HL-60/S4 (cell line): Measurements from ENCODE around the gene JTB.
"Not testable (repeated sequence)": the region's sequence is repeated elsewhere in the genome, so short reads cannot be mapped to it uniquely, and the experiment has no call there.

Experiments used
- in situ Hi-C: fragments of 300-500 bp; cut with MboI; formaldehyde crosslinking; loops from 2 replicates; pipeline ENCODE4 v1.14.3; 2022; ENCODE audit warnings: low sequenced_read_pairs

Gene JTB

GRCh38 chr1:153979091-153979490 lies 1.6 kb upstream of the JTB start:
- in situ Hi-C loops, result not testable (repeated sequence)

DNA sequence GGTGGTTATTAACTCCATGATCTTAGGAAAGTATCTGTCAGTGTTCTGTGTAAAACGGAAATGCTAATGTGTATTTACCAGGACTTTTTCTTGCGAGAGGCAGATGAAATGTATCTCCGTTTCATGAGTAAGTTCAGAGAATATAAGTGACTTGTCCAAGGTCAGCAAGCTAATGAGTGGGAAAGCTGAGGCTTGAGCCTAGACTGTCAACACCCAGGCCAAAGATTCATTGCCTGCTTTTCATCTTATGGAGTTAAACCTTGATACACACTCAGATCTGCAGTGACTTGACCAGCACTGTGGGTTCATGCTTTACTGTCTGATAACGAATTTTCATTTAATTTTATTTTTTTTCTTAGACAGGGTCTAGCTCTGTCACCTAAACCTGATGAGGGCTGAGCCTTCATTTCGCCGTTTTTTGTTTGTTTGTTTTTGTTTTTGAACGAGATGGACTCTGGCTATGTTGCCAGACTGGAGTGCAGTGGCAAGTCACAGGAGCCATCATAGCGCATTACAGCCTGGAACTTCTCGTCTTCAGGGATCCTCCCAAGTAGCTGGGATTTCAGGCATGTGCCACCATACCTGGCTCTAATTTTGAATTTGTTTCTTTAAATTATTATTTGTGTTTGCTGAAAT lies 918 bp upstream of the JTB start:
- in situ Hi-C loops, result no loop called here

- in situ Hi-C loops, result no loop called here
These were observed 640 bp downstream of the JTB start for GRCh38 chr1:153976819-153977249.

- in situ Hi-C loops, result no loop called here
These were observed 3.9 kb downstream of the JTB start for GRCh38 chr1:153973525-153973924.

DNA sequence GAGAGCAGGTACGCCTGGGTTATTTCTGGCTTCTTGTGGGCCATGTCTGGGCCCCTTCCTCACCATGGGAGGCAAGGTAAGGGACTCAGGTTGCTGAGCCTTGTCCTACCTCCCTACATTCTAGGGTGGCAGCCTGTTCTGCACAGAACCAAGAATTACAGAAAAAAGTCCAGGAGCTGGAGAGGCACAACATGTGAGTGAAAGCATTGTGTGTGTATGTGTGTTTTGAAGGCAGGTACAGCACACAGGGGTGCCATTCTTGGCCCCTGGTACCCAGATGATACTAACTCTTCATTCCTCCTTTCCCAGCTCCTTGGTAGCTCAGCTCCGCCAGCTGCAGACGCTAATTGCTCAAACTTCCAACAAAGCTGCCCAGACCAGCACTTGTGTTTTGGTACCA lies 4.4 kb downstream of the JTB start:
- in situ Hi-C loops, result no loop called here

DNA sequence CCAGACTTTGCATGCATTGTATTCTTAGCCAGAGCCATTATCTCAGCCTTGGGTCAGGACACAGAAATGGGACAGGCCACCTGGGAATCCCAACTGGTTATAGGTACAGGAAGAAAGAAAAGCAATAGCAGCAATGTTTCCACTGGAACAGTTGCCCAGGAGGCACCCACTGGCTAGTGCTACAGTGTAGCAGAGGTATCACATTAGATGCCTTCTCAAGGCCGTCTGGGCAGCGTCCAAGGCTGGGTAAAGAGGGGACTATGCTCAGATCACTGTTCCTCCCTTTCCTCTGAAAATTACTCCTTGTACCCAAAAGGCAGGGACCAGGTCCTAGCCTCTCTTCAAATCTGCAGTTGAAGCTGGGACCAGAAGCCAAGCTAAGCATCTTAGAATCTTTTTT lies 7.1 kb downstream of the JTB start:
- in situ Hi-C loops, result no loop called here

DNA sequence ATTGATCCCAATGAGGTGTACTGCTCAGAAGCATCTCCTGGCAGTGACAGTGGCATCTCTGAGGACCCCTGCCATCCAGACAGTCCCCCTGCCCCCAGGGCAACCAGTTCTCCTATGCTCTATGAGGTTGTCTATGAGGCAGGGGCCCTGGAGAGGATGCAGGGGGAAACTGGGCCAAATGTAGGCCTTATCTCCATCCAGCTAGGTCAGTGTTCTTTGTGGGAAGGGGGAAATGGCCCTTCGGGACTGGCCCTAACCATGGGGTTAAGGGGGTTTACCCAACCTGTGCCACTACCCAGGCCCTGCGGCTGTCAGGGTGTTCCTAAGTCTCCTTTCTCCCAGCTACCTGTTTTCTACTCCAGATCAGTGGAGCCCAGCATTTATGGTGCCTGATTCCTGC lies 8.5 kb downstream of the JTB start:
- in situ Hi-C loops, result no loop called here

DNA sequence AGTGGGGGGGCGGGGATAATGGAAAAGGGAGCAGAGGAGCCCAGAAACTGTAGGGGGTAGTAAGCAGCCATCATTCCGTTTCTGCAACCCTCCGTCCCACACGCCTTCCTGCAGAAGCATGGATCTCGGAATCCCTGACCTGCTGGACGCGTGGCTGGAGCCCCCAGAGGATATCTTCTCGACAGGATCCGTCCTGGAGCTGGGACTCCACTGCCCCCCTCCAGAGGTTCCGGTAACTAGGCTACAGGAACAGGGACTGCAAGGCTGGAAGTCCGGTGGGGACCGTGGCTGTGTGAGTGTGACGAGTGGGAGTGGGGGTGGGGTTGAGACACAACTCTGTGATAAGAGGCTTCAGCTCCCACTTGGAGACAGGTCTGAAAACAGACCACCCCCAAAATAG lies 9.1 kb downstream of the JTB start:
- in situ Hi-C loops, result no loop called here

- in situ Hi-C loops, result no loop called here
These were observed 9.5 kb downstream of the JTB start for GRCh38 chr1:153968000-153968363.

GRCh38 chr1:153967107-153967999 lies 10.1 kb downstream of the JTB start, which contains the start of gene CREB3L4:
Gene CREB3L4 (plus strand): TSS chr1:153967902. CDS start chr1:153968526, 624 bp downstream.
- in situ Hi-C loops, result no loop called here

DNA sequence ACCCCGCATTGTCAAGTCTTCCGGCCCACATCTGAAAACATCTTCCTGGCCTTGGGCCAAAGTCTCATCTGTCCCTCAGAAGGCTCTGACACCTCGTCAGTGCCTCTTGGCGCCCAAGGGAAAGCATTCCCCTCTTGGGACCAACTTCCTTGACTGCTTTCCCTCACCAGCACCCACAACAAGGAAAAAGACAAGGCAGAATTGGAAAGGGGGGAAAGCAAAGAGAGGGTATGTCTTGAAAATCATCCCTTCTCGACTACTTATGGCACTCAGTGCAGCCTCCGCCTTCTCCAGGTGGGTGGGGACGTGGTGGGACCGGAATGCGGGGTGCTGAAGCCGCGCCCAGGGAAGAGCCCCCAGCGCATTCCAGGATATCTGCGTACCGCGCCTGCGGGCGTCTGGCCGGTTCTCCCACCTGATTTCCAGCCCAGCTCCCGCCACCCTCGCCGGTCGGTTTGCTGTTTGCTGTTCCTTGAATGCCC lies 13.6 kb downstream of the JTB start:
- in situ Hi-C loops, result no loop called here

GRCh38 chr1:153963030-153963849 lies 14.2 kb downstream of the JTB start, which contains the start of gene SLC39A1:
Gene SLC39A1 (minus strand): TSS chr1:153963537. CDS start chr1:153962715, 822 bp downstream.
- in situ Hi-C loops, result no loop called here

- in situ Hi-C loops, result no loop called here
These were observed 15.1 kb downstream of the JTB start for GRCh38 chr1:153962088-153963029.

DNA sequence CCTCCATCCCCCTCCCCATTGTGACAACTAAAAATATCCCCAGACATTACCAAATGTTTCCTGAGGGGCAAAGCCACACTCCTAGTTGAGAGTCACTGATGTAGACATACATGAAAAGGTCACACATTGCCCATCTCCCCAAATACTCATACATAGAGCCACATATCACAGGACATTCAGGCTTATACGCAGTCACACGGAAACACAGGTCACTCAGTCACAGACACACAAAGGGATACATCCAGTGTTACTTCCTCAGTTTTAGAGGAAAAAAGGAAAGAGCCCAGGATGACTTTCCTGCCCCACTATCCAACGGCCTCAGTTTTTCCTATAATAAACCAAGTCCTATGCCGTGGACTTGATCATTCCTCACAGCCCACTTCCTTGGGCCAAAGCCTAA lies 16.1 kb downstream of the JTB start:
- in situ Hi-C loops, result no loop called here

DNA sequence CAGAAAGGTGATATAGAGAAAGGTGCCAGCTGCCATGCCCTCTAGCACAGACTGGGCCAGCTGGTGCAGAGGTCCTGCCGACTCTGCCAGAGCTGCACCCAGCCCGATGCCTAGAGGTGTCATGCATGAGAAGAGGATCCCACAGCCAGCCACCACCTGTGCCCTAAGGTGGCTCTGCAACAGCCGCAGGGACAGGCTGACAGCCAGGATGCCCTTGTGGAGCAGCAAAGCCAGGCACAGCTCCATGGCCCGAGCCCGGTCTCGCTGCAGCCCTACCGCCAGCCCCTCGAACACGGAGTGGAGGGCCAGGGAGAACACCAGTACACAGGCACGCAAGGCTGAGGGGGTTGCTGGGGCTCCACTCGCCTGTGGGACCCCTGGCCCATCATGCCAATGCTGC lies 17.3 kb downstream of the JTB start:
- in situ Hi-C loops, result no loop called here

DNA sequence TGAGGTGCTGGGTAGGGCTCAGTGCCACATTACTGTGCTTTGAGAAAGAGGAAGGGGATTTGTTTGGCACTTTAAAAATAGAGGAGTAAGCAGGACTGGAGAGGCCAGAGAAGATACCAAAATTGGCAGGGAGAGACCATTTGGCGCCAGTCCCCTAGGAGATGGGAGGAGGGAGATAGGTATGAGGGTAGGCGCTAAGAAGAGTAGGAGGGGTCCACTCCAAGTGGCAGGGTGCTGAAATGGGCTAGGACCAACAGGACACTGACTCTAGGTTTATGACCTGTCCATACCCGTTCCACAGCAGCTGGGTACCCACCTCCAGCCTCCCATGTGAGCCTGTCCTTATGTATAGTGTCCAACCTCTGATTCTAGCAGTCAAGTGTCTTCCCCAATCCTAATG lies 18.0 kb downstream of the JTB start:
- in situ Hi-C loops, result no loop called here

DNA sequence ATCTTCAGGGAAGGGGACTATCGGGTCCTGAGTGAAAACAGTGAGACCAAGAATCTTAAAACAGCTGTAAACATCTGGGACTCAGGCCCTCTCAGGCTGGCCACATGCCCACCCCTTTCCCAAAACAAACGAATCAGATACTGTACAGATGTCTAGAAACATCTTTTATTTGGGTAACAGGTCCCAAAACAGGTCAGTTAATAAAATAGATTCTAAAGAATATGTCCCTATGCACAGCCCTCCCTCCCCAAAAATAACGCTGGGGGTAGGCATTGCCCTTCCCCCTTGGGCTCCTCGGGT lies 18.6 kb downstream of the JTB start:
- in situ Hi-C loops, result no loop called here

GRCh38 chr1:153958111-153958960 lies 19.1 kb downstream of the JTB start, which contains the start of gene CRTC2:
Gene CRTC2 (minus strand): TSS chr1:153958612. CDS start chr1:153958497, 115 bp downstream.
- in situ Hi-C loops, result no loop called here

DNA sequence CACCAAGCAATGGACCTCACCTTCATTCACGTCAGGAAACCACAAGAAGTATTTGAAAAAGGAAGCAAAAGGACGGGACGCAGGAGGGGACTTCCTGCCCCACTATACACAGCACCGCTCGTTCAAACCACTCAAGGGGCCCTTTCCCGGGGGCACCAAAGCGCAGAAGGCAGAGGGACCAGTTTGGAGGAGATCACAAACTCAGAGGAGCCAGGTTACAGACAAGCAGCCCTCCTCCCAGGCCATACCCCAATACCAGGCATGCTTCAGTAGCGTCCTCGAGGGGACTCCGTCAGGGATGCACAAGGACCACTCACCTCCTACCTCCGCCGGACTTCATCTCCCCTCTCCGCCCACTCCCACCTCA lies 19.7 kb downstream of the JTB start:
- in situ Hi-C loops, result no loop called here
